Breast epithelium (tissue), 4 donors: Measurements from ENCODE around the gene KDM4B. TPM values are rescaled to one million over a fixed set of nuclear protein-coding genes. Genes with fewer than 3 reads are reported as not detected.

ENCODE experiments used
- DNase-seq, 2 donors: peaks; one replicate each; pipeline ENCODE4 v3.0.0-alpha.2; 2019; ENCODE audit warnings: low spot score in 2 of 2
- H3K27ac ChIP-seq, 2 donors: fragments of 200-600 bp; sonication (generic) in 1 of 2; one replicate each; pipeline ENCODE4 v1.5.1; 2016 to 2019; ENCODE audit warnings: mild to moderate bottlenecking in 1 of 2
- H3K27me3 ChIP-seq, 2 donors: fragments of 200-600 bp; sonication (generic) in 1 of 2; one replicate each; pipeline versions ENCODE4 v1.5.1 to v1.6.0; 2017 to 2019; ENCODE audit warnings: control low read depth in 1 of 2, mild to moderate bottlenecking in 1 of 2
- H3K36me3 ChIP-seq: fragments of 200-600 bp; one replicate; pipeline ENCODE4 v1.5.1; 2019
- H3K4me1 ChIP-seq, 2 donors: fragments of 200-600 bp; sonication (generic); one replicate each; pipeline ENCODE4 v1.5.1; 2016 to 2019; ENCODE audit warnings: control low read depth in 1 of 2
- H3K4me3 ChIP-seq, 3 donors: fragments of 200-600 bp; sonication (generic); 1 replicate in 2 of 3; 2 replicates in 1 of 3; pipeline ENCODE4 v1.5.1; 2016 to 2019; ENCODE audit warnings: mild to moderate bottlenecking in 3 of 3, moderate library complexity in 2 of 3
- H3K9me3 ChIP-seq, 2 donors: fragments of 200-600 bp; sonication (generic) in 1 of 2; one replicate each; pipeline ENCODE4 v1.5.1; 2016 to 2019; ENCODE audit warnings: control low read depth in 1 of 2
- POLR2A ChIP-seq: fragments of 450-650 bp; IDR thresholded peaks from one replicate; pipeline ENCODE4 v1.6.1; 2016; ENCODE audit warnings: antibody characterized with exemption, mild to moderate bottlenecking, moderate library complexity
- POLR2AphosphoS5 ChIP-seq, 3 donors: sonication (generic); formaldehyde crosslinking; IDR thresholded peaks; one replicate each; pipeline ENCODE4 v1.6.1; 2017; ENCODE audit warnings: antibody characterized with exemption in 3 of 3
- intact Hi-C: fragments of 100-400 bp; cut with DNase I; formaldehyde crosslinking; loops from one replicate; pipeline ENCODE4 v1.15.1; 2023; ENCODE audit warnings: low total_unique reads
- total RNA-seq, 3 donors: library from RNA; depleted of rRNA; stranded (reverse); fragments of >200 nt; gene quantifications; one replicate each; pipeline ENCODE4 v1.1.0, GENCODE V29; 2016
- TF ChIP-seq, protein P1 (sequence below), 3 donors: fragments of 450-650 bp; IDR thresholded peaks; one replicate each; pipeline ENCODE4 v1.5.1; 2016 to 2017; ENCODE audit warnings: antibody characterized with exemption in 3 of 3, mild to moderate bottlenecking in 3 of 3, moderate library complexity in 3 of 3

Gene KDM4B
- total RNA-seq, 3 donors from 2014 or later, result 25.0 to 55.3 (median 40.3) TPM

DNA sequence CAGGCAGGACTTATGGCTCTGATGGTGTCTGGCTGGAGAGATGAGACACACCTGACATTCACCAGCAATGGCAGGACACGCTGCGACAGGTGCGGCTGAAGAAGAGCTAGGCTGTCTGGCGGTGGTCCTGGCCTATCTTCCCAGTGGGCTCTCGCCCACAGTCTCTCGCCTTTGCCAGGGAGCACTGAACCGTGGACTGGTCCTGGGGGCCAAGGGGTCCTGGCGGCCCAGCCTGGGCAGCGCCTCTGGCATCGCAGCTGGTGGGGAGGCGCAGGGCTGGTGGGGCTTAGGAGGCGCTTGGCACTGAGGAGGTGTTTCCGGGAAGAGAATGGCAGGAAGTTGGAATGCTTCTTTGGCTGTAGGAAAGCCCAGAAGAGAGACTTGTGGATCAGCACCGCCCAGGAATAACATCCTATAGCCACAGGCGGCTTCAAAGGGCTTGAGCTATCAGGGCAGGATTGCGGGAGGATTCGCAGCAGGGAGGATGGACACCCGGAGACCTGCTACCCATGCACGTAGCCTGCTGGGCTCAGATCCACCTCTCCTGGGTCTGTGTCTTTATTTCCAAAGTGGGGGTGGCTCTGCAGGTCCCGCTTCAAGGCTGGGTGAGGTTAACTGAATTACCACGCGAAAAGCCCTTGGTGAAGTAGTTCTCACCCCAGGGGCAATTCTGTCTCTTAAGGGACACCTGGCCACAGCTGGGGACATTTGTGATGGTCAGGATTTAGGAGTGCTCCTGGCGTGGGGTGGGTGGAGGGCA lies 14.6 kb downstream of the KDM4B start:
- intact Hi-C loops, result no loop called here
- TF ChIP-seq POLR2A (no peak), POLR2AphosphoS5 (IDR thresholded peaks at IDR 0.05) (no peak)
- TF ChIP-seq, protein P1, sequence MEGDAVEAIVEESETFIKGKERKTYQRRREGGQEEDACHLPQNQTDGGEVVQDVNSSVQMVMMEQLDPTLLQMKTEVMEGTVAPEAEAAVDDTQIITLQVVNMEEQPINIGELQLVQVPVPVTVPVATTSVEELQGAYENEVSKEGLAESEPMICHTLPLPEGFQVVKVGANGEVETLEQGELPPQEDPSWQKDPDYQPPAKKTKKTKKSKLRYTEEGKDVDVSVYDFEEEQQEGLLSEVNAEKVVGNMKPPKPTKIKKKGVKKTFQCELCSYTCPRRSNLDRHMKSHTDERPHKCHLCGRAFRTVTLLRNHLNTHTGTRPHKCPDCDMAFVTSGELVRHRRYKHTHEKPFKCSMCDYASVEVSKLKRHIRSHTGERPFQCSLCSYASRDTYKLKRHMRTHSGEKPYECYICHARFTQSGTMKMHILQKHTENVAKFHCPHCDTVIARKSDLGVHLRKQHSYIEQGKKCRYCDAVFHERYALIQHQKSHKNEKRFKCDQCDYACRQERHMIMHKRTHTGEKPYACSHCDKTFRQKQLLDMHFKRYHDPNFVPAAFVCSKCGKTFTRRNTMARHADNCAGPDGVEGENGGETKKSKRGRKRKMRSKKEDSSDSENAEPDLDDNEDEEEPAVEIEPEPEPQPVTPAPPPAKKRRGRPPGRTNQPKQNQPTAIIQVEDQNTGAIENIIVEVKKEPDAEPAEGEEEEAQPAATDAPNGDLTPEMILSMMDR (IDR thresholded peaks at IDR 0.05), result no peak

DNA sequence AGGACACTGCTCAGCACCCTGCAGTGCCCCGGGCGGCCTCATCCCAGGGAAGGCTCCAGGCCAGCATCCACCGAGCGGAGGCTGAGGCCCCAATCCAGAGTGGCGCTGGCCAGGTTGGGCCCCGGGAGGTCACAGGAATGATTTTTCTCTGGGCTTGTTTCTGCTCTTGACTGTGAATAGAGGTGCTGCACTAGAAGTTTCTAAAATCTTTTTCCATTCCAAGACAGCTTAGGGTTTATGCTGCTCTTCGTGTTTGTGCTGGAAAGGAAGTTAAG lies 15.1 kb downstream of the KDM4B start:
- intact Hi-C loops, result no loop called here
- no peaks in the 10 kb centered on the region for H3K9me3 ChIP-seq
- no peaks in the 10 kb centered on the region for H3K27me3 ChIP-seq
- H3K4me3 ChIP-seq, result no peak overlapping the region
- peak overlapping the region in 1 of 2 donors; percentile 25 for H3K27ac ChIP-seq
- TF ChIP-seq, protein P1 (IDR thresholded peaks at IDR 0.05), result no peak
- TF ChIP-seq POLR2AphosphoS5 (IDR thresholded peaks at IDR 0.05) (no peak), POLR2A (no peak)
- H3K36me3 ChIP-seq, result no peaks in the 10 kb centered on the region
- DNase-seq, result no peak
- H3K4me1 ChIP-seq, result peaks cover 4% of the 10 kb centered on the region in 2 donors

More for the DNA sequence above, 14.6 kb downstream of the KDM4B start:
- peak overlapping the region in 1 of 2 donors; percentile 25 for H3K27ac ChIP-seq
- H3K4me3 ChIP-seq, result no peak overlapping the region
- no peak for DNase-seq
- no peaks in the 10 kb centered on the region for H3K27me3 ChIP-seq
- no peaks in the 10 kb centered on the region for H3K36me3 ChIP-seq
- no peaks in the 10 kb centered on the region for H3K9me3 ChIP-seq
- peaks cover 4% of the 10 kb centered on the region in 2 donors for H3K4me1 ChIP-seq

DNA sequence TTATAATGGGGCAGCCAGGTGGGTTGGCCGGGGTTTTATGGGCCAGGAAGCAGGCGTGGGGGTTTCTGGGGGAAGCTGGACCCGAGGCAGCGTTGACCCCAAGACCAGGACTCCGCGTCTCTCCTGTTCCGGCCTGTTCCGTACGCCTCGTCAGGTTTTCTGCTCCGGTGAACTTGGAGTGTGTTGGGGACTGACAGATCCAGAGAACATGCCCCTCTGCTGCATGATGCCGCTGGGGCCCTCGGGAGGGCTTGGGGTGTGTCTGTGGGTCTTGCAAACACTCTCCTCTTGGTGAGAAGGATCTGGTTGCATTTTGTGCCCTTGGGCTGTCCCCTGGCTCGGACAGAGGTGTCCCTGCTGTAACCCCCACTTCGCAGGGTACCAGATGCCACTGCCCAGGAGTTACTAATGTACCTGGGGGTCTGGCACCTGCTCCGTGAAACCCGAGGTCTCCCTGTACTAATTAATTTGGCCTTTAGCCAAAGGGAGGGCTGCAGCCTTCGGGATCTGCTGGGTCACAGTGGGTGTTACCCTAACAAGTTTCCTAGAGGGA lies 15.6 kb downstream of the KDM4B start:
- no peaks in the 10 kb centered on the region for H3K27me3 ChIP-seq
- no peaks in the 10 kb centered on the region for H3K9me3 ChIP-seq
- H3K4me3 ChIP-seq, result no peak overlapping the region
- DNase-seq, result no peak
- TF ChIP-seq POLR2A (no peak), POLR2AphosphoS5 (IDR thresholded peaks at IDR 0.05) (no peak)
- TF ChIP-seq, protein P1 (IDR thresholded peaks at IDR 0.05), result no peak
- H3K4me1 ChIP-seq, result peaks cover 4% of the 10 kb centered on the region in 2 donors
- no peaks in the 10 kb centered on the region for H3K36me3 ChIP-seq
- H3K27ac ChIP-seq, result peak overlapping the region in 1 of 2 donors; percentile 38
- intact Hi-C loops, result no loop called here

DNA sequence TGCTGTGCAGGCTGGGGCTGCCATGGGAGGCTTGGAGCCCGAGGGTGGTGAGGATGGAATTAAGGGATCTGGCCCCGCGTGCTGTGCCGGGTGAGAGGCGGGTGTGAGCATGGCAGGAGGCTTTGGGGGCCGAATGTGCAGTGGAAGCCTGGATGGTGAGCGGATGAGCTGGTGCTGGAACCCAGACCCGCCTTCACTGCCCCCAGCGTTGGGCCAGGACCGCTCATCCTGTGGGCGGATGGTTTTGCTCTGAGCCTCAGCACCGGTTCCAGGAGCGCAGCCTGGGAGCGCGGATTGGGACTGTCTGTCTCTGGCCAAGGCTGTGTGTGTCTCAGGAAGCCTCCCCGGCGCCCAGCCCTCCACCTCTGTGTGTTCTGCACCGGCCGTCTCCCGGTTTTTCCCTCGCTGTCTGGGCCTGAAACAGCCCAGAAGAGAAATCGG lies 16.7 kb downstream of the KDM4B start:
- Histone ChIP-seq H3K9me3 (no peaks in the 10 kb centered on the region), H3K27me3 (no peaks in the 10 kb centered on the region), H3K36me3 (no peaks in the 10 kb centered on the region), H3K4me3 (no peak overlapping the region), H3K27ac (peak overlapping the region in 1 of 2 donors; percentile 52), H3K4me1 (peaks cover 4% of the 10 kb centered on the region in 2 donors)
- TF ChIP-seq POLR2AphosphoS5 (IDR thresholded peaks at IDR 0.05) (no peak), POLR2A (no peak)
- TF ChIP-seq, protein P1 (IDR thresholded peaks at IDR 0.05), result no peak
- DNase-seq, result no peak
- intact Hi-C loops, result no loop called here

DNA sequence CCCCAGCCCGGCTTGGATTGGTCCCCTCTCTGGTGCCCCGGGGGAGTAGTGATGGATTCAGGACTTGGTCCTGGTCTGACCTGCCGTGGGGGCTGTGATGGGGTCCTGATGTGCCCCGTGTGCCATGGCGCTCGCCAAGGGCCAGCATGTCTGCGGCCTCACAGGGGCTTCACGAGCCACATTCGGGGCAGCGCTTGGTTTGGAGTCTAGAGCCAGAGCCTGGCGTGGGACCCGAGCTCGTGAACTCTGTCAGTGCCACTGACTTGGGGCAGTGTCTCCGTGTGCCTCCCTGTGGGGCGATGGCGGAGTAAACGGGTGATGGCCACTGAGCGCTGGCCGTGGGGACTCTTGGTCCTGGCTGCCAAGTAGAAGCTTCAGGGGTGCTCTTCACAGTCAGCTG lies 17.1 kb downstream of the KDM4B start:
- Histone ChIP-seq H3K27me3 (no peaks in the 10 kb centered on the region), H3K27ac (peak overlapping the region in 1 of 2 donors; percentile 52), H3K4me1 (peaks cover 4% of the 10 kb centered on the region in 2 donors), H3K4me3 (no peak overlapping the region), H3K36me3 (no peaks in the 10 kb centered on the region), H3K9me3 (no peaks in the 10 kb centered on the region)
- intact Hi-C loops, result loop anchor here (2.0 kb wide), 1 partner anchor 37 kb away; no protein-coding TSS in a partner anchor
- TF ChIP-seq POLR2AphosphoS5 (IDR thresholded peaks at IDR 0.05), result no peak
- TF ChIP-seq POLR2A, result no peak
- TF ChIP-seq, protein P1 (IDR thresholded peaks at IDR 0.05), result no peak
- DNase-seq, result no peak
